HG02852 (cell line): ENCODE measurements around the gene MAG.

Experiments used
- ATAC-seq: cut with Tn5 transposase; IDR thresholded peaks from one replicate; pipeline ENCODE4 v1.9.1; 2021; ENCODE audit warnings: mild to moderate bottlenecking, moderate library complexity; ENCODE audit not compliant: unreplicated experiment

Gene MAG, protein sequence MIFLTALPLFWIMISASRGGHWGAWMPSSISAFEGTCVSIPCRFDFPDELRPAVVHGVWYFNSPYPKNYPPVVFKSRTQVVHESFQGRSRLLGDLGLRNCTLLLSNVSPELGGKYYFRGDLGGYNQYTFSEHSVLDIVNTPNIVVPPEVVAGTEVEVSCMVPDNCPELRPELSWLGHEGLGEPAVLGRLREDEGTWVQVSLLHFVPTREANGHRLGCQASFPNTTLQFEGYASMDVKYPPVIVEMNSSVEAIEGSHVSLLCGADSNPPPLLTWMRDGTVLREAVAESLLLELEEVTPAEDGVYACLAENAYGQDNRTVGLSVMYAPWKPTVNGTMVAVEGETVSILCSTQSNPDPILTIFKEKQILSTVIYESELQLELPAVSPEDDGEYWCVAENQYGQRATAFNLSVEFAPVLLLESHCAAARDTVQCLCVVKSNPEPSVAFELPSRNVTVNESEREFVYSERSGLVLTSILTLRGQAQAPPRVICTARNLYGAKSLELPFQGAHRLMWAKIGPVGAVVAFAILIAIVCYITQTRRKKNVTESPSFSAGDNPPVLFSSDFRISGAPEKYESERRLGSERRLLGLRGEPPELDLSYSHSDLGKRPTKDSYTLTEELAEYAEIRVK

GRCh38 chr19:35291916-35292315 lies at the start of gene MAG:
Gene MAG (plus strand): TSS chr19:35292161. CDS start chr19:35295409, 3,248 bp downstream.
- no peak for ATAC-seq

DNA sequence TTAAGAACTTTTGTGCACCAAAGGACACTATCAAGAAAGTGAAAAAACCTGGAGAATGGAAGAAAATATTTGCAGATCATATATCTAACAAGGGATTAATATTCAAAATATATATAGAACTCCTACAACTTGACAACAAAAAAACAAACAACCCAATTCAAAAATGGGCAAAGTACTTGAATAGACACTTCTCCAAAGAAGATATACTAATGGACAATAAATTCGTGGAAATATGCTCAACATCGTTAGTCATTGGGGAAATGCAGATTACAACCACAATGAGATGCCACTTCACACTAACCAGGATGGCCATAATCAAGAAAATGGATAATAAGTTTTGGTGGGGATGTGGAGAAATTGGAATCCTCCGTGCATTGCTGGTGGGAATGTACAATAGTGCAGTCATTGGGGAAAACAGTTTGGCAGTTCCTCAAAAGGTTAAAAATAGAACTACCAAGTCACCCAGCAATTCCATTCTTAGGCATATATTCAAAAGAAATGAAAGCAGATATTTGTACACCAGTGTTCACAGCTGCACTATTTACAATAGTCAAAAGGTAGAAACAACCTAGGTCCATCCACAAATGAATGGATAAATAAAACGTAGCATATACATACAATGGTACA lies 45.4 kb upstream of the MAG start:
- ATAC-seq, result no peak

DNA sequence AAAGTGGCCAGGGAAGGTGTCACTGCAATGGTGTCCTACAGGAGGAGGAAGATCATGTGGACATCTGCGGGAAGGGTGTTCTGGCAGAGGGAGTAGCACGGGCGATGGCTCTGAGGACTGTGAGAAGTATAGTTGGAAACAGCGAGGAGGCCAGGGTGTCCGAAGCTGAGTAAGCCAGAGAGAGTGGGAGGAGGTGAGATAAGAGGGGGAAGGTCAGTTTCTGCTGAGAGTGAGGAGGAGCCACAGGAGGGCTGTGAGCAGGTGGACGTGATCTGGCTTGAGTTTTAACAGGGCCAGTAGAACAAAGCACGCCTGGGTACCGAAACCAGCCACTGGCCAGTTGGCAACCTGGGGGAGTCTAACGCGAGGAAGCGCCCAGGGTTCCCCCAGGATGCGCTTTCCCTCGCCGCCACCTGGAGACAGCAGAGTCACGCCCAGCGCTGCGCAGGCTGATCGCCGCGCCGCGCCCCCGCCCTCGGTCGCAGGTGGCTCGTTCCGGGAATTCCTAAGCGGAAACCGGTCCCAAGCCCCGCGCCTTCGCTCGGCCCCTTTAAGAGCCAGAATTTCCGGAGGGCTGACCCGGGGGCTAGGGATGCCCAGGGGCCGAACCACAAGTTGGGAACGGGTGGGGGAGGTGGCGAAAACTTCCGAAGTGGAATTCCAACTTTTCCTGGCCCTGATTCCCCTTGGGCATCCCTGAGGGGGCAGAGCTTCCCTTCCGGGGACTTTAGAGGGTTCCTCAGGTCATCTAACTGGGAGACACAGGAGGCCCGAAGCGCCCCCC lies 44.2 kb upstream of the MAG start:
- peak; percentile 42 for ATAC-seq

GRCh38 chr19:35248310-35249145 lies 43.4 kb upstream of the MAG start, which contains the start of gene LSR:
Gene LSR (plus strand): TSS chr19:35249002. CDS start chr19:35249023, 21 bp downstream.
- peak; percentile 74 for ATAC-seq

GRCh38 chr19:35249146-35249847 lies 42.7 kb upstream of the MAG start:
- ATAC-seq, result peak; percentile 16

DNA sequence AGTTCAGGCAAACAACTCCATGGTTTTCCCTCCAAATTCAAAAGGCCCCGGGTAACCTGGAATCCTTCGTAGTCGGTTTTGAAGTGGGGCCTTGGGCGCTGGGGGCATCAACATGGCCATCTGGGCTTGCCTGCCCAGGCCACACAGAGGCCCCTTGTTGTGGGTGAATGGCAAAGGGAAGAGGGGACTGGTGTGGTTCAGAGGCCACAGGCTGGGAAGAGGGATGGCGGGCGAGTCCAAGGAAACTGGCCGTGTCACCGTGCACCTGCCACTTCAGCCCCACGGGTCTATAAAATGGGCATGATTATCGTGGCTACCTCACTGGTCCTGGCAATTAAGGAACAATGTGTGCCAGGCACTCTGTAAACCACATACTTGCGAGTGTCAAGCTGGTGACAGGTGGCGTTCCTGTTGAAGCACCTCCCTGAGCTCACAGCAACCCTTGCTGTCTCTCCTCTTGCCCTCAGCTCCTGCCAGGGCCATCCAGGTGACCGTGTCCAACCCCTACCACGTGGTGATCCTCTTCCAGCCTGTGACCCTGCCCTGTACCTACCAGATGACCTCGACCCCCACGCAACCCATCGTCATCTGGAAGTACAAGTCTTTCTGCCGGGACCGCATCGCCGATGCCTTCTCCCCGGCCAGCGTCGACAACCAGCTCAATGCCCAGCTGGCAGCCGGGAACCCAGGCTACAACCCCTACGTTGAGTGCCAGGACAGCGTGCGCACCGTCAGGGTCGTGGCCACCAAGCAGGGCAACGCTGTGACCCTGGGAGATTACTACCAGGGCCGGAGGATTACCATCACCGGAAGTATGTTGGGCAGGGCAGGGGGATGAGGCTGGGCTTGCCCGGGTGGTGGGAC lies 41.9 kb upstream of the MAG start:
- no peak for ATAC-seq

DNA sequence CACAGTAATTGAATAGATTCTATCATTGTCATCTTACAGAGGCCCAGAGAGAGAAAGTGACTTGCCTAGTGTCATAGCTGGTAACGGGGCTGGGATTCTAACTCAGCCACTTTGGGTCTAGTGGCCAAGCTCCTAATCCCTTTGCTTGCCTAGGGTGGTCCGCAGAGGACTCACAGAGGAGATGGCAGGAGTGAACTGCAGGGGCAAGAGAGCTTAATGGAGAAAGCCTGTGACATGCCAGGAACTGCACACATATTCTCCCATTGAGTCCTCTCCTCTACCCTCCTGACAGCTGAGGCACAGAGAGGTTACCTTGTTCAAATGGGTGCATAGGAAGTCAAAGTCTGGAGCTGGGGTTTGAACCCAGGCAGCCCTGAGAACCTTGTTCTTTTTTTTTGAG lies 40.5 kb upstream of the MAG start:
- no peak for ATAC-seq

- ATAC-seq, result no peak
Measured at GRCh38 chr19:35253316-35254286, 38.4 kb upstream of the MAG start.

GRCh38 chr19:35254341-35255297 lies 37.3 kb upstream of the MAG start:
- no peak for ATAC-seq

GRCh38 chr19:35256566-35256965 lies 35.4 kb upstream of the MAG start:
- ATAC-seq, result no peak

DNA sequence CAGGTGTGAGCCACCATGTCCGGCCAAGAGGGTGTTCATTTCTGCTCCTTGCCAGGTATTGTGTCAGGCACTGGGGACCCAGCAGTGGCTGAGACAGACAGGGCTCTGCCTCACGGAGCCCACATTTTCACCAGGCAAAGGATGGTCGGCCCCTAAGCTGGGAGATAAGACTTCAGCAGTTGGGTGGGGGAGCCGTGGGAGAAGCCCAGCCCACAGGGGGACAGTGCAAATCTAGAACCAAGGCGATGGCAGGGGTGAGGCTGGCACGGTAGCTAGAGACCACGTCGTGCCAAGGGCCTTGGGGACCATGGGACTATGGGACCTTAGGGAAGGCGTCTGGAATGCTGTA lies 34.9 kb upstream of the MAG start:
- ATAC-seq, result no peak

DNA sequence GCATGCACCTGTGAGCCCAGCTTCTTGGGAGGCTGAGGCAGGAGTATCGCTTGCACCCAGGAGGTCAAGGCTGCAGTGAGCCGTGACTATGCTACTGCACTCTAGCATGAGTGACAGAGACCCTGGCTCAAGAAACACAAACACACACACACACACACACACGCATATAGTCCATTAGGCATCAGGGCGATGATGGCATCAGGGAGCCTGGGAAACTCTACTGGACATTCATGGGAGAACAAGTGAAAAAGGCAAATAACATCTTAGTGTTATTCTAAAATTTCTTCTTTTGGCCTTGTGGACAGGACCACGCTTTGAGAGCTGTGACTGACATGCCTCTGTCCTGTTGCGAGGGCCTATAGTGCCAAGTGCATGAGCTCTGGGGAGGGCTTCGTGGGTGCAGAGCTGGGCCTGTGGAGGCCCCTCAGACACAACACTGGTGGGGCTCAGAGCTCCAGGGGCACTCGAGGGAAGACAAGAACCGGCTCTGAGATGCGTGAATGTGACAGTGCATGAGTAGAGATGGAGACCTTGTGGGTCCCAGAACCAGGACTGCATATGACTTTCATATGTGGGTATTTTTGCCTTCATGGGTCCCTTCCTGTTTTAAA lies 31.2 kb upstream of the MAG start:
- no peak for ATAC-seq

DNA sequence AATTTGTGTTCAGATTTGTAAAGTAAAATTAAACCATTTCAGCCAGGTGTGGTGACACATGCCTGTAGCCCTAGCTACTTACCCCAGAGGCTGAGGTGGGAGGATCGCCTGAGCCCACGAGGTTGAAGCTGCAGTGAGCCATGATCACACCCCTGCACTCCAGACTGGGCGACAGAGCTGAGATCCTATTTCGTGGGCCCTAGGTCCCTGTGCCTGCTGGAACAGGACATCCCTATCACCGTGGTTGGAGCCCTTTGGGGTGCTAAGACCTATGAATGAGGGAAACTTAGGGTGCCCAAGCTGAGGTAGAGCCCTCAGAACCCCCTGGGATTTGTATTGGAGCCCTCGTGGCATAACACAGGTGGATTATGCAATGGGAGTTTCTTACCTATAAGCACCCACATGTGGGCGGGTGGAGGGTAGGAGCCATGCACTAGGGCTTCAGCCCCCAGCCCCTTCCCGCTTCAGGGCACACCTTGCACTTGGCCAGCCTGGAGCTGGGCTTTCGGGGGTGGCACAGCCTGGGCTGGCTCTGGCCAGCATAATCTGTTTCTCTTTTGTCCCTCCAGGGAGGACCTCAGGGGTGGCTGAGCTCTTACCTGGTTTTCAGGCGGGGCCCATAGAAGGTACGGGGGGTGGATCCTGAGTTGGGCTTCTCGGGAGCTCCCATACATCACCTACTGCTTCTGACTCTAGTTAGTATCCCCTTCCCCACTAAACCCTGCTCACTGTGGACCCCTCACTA lies 30.4 kb upstream of the MAG start:
- ATAC-seq, result no peak

- no peak for ATAC-seq
Measured at GRCh38 chr19:35262101-35262761, 29.7 kb upstream of the MAG start.
